ENCODE results near the gene TAF11. TPM values are rescaled to one million over a fixed set of nuclear protein-coding genes. Genes with fewer than 3 reads are reported as not detected.
"Not testable (repeated sequence)": the region's sequence is repeated elsewhere in the genome, so short reads cannot be mapped to it uniquely, and the experiment has no call there.

TAF11 gene, protein sequence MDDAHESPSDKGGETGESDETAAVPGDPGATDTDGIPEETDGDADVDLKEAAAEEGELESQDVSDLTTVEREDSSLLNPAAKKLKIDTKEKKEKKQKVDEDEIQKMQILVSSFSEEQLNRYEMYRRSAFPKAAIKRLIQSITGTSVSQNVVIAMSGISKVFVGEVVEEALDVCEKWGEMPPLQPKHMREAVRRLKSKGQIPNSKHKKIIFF
- total RNA-seq = 10 to 100 TPM; 16.6 to 16.8 TPM

GRCh38 chr6:34887753-34888513, at the start of gene TAF11:
TSS of gene TAF11 (minus strand) at chr6:34888042. CDS start at chr6:34887957, 85 bp downstream.
- WGBS, 2 donors = 1% methylated on average over 31 to 43 of the region's 43 CpGs
- peak; percentile 64 to 92 (median 89) for TF ChIP-seq POLR2A (IDR thresholded peaks at IDR 0.05)
- TF ChIP-seq, protein P1, sequence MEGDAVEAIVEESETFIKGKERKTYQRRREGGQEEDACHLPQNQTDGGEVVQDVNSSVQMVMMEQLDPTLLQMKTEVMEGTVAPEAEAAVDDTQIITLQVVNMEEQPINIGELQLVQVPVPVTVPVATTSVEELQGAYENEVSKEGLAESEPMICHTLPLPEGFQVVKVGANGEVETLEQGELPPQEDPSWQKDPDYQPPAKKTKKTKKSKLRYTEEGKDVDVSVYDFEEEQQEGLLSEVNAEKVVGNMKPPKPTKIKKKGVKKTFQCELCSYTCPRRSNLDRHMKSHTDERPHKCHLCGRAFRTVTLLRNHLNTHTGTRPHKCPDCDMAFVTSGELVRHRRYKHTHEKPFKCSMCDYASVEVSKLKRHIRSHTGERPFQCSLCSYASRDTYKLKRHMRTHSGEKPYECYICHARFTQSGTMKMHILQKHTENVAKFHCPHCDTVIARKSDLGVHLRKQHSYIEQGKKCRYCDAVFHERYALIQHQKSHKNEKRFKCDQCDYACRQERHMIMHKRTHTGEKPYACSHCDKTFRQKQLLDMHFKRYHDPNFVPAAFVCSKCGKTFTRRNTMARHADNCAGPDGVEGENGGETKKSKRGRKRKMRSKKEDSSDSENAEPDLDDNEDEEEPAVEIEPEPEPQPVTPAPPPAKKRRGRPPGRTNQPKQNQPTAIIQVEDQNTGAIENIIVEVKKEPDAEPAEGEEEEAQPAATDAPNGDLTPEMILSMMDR (IDR thresholded peaks at IDR 0.05) = peak in 1 of 7 experiments; percentile 6
- Histone ChIP-seq H3K36me3 (replicated peaks in 1 of 2; ENCODE audit: insufficient read depth in 1 of 2, low read depth in 2 of 2) (no peaks in the 10 kb centered on the region), H3K9me3 (no peaks in the 10 kb centered on the region), H3K27me3 (no peaks in the 10 kb centered on the region), H3K4me1 (peaks cover 47% of the 10 kb centered on the region), H3K4me3 (peak within 1 kb of the TSS; percentile 75 to 88), H3K27ac (peak within 1 kb of the TSS; percentile 80 to 91 (median 84))
- ATAC-seq = peak; percentile 90
- DNase-seq = peak; percentile 94 to 96 (median 95)
- intact Hi-C loops (cut with DNase I) = no loop called here

DNA sequence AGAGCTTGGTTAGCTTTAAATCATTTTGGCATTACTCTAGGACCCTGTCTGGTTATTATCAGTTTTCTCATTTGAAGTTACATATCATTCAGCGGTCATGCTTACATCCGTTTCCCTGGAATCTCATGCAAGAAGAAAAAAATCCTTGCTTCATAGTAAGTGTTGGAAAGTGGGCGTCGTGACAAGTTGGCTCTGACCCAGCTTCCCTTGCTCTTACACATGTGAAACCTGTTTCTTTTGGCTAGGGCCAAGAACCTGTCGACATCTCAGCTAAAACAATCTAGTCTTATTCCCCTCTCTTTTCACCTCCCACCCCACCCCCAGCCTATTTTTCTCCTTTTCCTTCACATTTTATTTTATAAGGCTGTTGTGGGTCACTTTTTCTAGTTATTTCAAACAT, 46.7 kb upstream of the TAF11 start:
- intact Hi-C loops (cut with DNase I) = no loop called here
- DNase-seq (peak; percentile 86 to 97 (median 92)), ATAC-seq (peak; percentile 81)
- Histone ChIP-seq H3K27ac (peak overlapping the region in 1 of 4 donors; percentile 17), H3K4me1 (peaks cover 17% of the 10 kb centered on the region), H3K9me3 (no peaks in the 10 kb centered on the region), H3K36me3 (replicated peaks in 1 of 2; ENCODE audit: insufficient read depth in 1 of 2, low read depth in 2 of 2) (no peaks in the 10 kb centered on the region), H3K27me3 (no peaks in the 10 kb centered on the region), H3K4me3 (no peak overlapping the region)
- no peak for TF ChIP-seq POLR2A (IDR thresholded peaks at IDR 0.05)
- TF ChIP-seq, protein P1 (IDR thresholded peaks at IDR 0.05) = no peak
- 1 to 8% methylated on average over 5 of the region's 5 CpGs for WGBS, 2 donors

- H3K27ac ChIP-seq; H3K27me3 ChIP-seq; H3K4me3 ChIP-seq; DNase-seq; intact Hi-C loops (cut with DNase I); H3K9me3 ChIP-seq; H3K36me3 ChIP-seq (replicated peaks in 1 of 2; ENCODE audit: insufficient read depth in 1 of 2, low read depth in 2 of 2); ATAC-seq: not testable (repeated sequence)
- peaks cover 28% of the 10 kb centered on the region for H3K4me1 ChIP-seq
- WGBS, 2 donors = 93 to 96% methylated on average over 12 of the region's 12 CpGs
Observed at GRCh38 chr6:34932202-34932601, 44.4 kb upstream of the TAF11 start.

GRCh38 chr6:34930221-34930620, 42.4 kb upstream of the TAF11 start:
- intact Hi-C loops (cut with DNase I) = no loop called here
- no peaks in the 10 kb centered on the region for H3K36me3 ChIP-seq (replicated peaks in 1 of 2; ENCODE audit: insufficient read depth in 1 of 2, low read depth in 2 of 2)
- no peak overlapping the region for H3K4me3 ChIP-seq
- no peak overlapping the region for H3K27ac ChIP-seq
- DNase-seq (no peak), ATAC-seq (no peak)
- no peaks in the 10 kb centered on the region for H3K27me3 ChIP-seq
- TF ChIP-seq, protein P1 (IDR thresholded peaks at IDR 0.05) = no peak
- TF ChIP-seq POLR2A (IDR thresholded peaks at IDR 0.05) = no peak
- H3K9me3 ChIP-seq = no peaks in the 10 kb centered on the region
- 80 to 96% methylated on average over 3 of the region's 3 CpGs for WGBS, 2 donors
- H3K4me1 ChIP-seq = peaks cover 26% of the 10 kb centered on the region

DNA sequence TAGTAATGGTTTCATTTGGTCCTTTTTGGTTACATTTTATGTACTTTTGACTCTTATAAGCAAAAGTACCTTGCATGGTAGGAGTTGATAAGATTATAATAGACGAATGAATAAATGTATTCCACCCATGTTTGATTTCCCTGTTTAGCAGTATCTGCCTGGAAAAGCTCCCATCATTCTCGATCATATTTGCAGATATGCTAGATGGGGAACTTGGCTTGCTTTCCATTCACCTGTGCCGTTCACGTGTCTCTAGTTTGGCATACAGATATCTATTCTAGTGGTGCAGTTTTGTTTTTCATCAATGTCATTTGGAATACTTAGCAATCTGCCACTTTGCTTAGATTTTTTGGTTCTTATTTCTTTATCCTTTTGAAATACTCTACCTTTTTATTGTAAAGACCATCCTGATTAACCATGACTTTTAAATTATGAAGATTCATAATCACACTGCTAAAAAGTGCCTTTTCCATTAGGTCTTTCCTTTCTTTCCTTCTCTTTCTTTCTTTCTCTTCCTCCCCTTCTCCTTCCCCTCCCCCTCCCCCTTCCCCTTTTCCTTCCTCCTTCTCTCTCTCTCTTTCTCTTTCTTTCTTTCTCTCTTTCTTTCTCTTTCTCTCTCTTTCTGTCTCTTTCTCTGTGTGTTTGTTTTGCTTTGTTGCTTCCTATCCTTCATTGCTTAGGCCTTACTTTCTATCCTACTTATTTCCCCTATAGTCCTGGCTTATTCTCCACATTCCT, 41.6 kb upstream of the TAF11 start:
- Histone ChIP-seq H3K36me3 (replicated peaks in 1 of 2; ENCODE audit: insufficient read depth in 1 of 2, low read depth in 2 of 2) (no peaks in the 10 kb centered on the region), H3K27ac (no peak overlapping the region), H3K27me3 (no peaks in the 10 kb centered on the region), H3K4me1 (peaks cover 18% of the 10 kb centered on the region), H3K4me3 (no peak overlapping the region), H3K9me3 (no peaks in the 10 kb centered on the region)
- intact Hi-C loops (cut with DNase I) = no loop called here
- DNase-seq (no peak), ATAC-seq (no peak)
- WGBS, 2 donors = 13 to 25% methylated on average over 4 of the region's 4 CpGs
- TF ChIP-seq, protein P1 (IDR thresholded peaks at IDR 0.05) = no peak
- no peak for TF ChIP-seq POLR2A (IDR thresholded peaks at IDR 0.05)
